Vagina (tissue), 1 donor: ENCODE measurements around the gene RANBP2. TPM values are rescaled to one million over a fixed set of nuclear protein-coding genes. Genes with fewer than 3 reads are reported as not detected.

Source experiments
- small RNA-seq: library from RNA; depleted of rRNA; stranded (forward); fragments of <200 nt; gene quantifications from one replicate; pipeline ENCODE3, GENCODE V24; 2016
- total RNA-seq: library from RNA; depleted of rRNA; stranded (reverse); fragments of >200 nt; gene quantifications from one replicate; pipeline ENCODE4 v1.2.3, GENCODE V29; 2016

RANBP2 gene
- total RNA-seq, 1 donor from 2014 or later = 43.5 TPM

Small RNA genes lying within 50 kb of the gene (small RNA-seq; reads per million reads assigned to genes)
- not detected for gene AC010095.1

Other genes with a start within 250 kb of the RANBP2 start
- 66.0 TPM for gene LIMS1, start 185.0 kb upstream of the RANBP2 start, total RNA-seq
- 4.9 TPM for gene CCDC138, start 67.3 kb downstream of the RANBP2 start, total RNA-seq